GM19395 (cell line): ENCODE measurements around the gene FANK1.
"Not testable (repeated sequence)": the region's sequence is repeated elsewhere in the genome, so short reads cannot be mapped to it uniquely, and the experiment has no call there.

ENCODE experiments used
- ATAC-seq: cut with Tn5 transposase; IDR thresholded peaks from one replicate; pipeline ENCODE4 v1.9.1; 2021; ENCODE audit warnings: mild to moderate bottlenecking, moderate library complexity; ENCODE audit not compliant: unreplicated experiment

Gene FANK1

DNA sequence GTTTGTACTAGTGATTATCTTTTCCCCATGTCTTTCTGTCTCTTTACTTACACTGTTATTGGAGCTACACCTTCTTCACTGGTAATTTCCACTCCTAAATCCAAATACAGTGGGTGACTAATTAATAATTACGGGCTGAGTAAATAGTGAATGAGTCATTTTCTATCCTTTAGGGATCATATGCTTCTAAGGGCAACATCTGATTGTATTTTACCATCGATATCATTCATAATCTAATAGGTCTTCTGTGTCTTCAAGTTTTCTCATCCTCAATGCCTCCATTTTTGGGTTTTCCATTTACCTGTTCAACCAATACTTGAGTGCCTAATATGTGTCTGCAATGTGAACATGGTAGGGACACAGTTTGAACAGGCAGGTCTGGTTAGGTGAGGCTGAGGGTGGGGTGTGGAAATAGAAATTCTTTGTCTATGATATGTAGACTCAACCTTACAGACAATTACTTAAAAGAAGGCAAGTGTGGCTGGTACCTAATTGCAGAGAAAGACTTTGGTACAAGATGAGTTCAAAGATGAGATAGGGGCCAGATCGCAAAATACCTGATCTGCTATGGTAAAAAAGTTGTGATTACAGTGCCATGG is 9.4 kb upstream of the FANK1 start:
- no peak for ATAC-seq

DNA sequence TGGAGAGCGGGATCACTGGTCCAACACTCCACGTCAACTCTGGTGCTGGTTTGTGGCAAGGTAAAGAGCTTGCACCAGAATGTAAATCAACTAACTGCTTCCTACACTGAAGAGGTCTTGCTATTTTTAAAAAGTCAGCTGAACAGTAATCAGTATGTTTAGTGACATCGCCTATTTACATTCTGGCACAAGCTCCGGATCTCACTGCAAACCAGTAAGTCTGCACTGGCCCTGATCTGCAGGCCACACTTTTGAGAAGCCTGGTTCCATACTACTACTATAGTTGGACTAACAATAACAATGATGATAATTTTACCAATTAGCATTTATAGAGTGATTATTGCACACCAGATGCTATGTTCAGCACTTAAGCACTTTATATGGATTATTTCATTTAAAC is 6.9 kb upstream of the FANK1 start:
- ATAC-seq = not testable (repeated sequence)

DNA sequence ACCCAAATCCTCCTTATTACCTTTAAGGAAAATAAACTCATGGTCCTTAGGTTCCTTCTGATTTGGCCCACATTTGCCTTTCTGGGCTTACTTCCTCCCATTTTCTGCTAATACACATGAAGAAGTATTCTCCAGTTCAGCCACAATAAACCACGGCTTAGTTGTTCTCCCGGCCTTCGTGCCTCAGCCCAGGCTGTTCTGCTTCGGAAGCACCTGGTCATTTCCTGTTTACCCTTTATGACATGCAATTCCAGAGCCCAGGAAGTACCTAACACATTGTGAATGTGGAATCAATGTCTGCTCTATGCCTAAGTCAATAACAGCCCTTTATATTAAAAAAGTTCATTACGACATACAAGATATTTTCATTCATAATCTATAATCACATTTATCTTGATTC is 4.0 kb upstream of the FANK1 start:
- not testable (repeated sequence) for ATAC-seq

DNA sequence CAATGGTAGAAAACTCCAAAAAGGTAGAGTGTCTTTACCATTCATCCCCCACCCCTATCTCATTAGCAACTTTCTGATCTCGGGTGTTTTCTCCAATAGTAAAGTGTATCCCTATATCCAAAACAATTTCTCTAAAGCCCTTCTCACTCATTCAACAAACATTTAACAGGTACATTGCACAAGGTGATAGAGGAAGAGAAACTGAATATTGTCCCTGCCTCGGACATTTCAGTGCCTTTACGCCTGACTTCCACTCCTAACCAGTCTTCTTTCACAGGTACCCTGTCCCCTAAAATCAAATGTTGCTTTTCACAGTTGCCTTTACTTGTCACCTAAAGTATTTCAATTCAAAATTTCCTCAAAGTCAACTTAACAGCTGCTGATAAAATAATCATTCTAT is 2.2 kb upstream of the FANK1 start:
- not testable (repeated sequence) for ATAC-seq

DNA sequence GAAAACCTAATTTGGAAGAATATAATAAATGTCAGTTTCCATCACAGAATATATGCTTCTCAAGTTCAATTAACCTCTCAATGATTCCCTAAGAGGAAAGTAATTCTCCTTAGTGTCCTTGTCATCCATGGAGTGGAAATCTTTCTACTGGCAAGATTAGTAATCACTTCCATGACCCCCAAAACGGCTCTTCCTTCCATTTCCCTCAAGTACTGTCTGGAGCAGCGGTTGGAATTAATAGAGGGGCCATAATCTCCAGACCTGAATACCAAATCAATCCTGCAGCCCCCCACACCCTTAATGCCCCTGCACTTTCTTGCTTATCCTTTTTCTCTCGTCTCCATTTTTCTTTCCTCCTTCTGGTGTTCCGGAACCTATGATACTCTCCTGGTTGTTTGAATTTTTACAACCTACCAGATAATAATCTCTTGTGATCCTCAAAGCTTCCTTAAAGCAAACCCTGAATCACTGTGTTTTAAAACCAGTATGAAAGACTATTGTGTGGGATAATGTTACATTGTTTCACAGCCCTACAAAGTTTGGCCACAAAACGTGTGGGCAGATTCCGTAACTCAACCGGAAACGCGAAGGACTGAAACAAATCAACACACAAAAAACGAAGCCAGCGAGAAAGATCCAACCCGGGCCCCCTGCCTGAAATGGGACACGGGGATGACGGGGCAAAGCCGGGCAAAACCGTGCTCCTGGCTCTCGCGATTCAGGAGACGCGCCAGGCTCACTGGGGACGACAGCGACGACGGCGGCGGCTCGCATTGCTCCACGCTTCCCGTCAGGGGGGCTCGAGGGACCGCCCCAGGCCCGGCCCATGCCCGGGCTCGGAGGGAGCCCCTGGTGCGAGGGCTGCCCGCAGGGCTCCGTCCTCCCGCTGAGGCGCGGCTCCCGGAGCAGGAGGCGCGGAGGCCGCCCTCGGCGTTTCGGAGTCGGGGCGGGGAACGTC is 955 bp upstream of the FANK1 start:
- peak; percentile 63 for ATAC-seq

DNA sequence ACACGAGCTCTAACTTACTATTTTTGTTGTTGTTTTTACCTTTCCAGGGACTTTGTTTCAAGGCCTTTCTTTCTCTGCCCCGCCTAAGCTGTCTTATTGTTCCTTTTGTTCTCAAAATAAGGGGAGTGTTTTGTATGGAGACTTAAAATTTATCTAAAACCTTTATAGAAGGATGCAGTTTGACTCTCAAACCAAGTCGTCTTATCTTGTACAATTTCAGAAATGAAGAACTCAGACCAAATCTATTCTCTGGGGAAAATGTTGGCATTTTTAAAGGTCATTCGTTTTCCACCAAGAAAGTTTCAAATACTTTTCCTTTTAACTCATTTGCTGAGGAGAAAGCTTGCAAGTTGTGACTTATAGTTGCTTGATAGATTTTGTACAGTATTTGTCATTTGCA is 953 bp downstream of the FANK1 start:
- not testable (repeated sequence) for ATAC-seq

DNA sequence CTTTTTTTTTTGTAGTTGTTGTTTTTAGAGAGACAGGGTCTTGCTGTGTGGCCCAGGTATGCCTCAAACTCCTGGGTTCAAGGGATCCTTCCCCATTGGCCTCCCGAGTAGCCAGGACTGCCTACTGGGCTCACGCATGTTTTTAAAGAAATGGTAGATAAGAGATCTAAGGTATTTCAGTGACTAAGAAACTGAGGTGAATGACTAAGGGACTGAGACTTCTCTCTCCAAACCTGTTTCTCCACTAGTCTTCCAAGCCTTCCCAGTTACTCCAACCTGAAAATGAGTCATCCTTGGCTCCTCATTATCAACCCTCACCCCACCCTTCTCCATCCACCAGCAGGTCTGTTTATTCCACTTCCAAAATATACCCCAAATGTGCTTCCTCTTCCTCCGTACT is 4.6 kb downstream of the FANK1 start:
- ATAC-seq = not testable (repeated sequence)

DNA sequence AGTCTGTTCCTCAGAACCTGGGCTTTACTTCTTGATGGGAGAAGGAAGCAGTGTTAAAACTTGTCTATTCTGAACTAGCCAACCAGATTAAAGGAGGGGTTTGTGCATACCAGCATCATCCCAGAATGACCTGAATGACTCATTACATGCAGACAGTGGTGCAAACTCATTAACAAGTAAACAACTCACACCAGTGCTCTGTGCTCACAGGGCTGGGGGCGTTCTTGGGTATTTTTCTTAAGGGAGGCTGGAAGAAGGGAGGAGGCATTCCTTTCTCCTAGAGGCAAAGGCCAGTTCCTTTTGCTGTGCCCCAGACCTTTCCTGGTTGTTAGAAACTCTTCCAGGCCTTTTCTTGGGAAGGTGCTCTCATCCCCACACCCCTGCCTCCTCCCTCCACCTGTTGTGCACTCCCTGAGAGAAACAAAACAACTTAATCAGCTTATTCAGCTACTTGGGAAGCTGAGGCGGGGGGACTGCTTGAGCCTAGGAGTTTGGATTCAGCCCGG is 6.8 kb downstream of the FANK1 start:
- not testable (repeated sequence) for ATAC-seq

DNA sequence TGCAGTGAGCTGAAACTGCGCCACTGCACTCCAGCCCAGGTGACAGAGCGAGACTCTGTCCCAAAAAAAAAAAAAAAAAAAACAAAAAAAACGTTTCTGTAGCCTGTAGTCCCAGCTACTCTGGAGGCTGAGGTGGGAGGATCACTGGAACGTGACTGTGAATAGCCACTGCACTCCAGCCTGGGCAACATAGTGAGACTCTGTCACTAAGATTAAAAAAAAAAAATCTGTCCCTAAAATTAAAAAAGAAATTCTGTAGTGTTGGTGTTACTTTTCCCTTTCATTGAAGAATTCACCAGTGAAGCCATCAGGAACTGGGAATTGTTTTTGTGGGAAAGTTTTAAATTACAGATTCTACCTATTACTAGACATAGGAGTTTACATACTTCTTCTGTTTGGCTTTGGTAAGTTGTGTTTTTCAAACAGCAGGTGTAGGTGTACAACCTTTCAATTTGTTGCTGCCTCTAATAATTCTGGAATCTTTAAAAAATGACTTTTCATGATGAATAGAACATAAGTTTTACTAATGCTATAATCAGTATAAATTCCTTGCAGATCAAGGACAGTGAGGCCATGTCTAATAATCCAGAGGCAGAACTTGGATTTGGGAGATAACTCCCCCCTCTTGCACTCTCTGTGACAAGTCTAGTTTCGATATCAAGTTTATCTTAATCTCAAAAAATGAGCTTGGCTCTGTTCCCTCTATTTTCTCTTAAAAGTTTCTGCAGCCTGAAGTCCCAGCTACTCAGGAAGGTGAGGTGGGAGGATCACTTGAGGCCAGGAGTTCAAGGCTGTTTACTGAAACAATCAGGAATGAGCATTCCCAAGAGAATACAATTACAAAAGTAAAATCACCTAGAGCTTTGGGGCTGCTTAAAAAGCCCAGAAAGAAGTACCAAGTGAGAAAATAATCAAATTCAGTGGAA is 9.0 kb downstream of the FANK1 start:
- ATAC-seq = not testable (repeated sequence)

DNA sequence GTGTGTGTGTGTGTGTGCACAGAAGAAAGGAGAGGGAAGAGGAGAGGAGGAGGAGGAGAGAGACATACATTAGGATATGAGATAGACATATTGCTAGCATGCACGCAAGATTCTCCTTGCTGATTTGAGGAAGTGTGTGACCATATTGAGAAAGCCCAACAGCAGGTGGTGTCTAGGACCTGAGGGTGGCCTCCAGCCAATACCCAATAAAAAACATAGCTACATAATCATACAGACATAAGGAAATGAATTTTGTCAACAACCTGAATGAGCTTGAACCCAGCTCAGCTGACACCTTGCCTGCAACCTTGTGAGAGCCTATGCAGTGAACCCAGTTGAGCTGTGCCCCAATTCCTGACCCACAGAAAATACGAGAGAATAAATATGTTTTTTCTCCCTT is 11.2 kb downstream of the FANK1 start:
- ATAC-seq = not testable (repeated sequence)

DNA sequence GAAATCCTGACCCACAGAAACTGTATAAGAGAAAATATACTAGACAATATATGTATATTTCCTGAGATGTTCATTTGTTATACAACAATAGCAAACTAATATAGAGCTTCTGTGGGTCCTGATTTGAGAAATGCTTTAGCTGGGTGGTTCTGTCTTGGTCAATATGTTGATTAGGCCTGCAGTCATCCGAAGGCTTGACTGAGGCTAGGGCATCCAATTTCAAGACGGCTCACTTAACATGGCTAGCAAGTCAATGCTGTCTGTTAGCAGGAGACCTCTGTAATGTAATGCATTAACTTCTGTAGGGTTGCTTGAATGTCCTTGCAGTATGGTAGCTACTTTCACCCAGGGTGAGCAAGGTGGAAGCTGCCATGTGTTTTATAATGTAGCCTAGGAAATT is 12.4 kb downstream of the FANK1 start:
- not testable (repeated sequence) for ATAC-seq

DNA sequence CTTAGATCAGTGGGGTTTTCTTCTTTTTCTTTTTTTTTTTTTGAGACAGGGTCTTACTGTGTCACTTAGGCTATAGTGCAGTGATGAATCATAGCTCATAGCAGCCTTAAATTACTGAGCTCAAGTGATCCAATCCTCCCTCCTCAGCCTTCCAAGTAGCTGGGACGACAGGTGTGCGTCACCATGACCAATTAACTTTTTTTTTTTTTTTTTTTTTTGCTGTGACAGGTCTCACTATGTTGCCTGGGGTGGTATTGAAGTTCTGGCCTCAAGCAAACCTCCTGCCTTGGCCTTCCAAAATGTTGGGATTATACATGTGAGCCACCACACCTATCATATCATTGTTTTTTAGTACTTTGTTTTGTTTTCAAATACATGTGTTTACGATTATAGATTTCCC is 13.1 kb downstream of the FANK1 start:
- not testable (repeated sequence) for ATAC-seq

DNA sequence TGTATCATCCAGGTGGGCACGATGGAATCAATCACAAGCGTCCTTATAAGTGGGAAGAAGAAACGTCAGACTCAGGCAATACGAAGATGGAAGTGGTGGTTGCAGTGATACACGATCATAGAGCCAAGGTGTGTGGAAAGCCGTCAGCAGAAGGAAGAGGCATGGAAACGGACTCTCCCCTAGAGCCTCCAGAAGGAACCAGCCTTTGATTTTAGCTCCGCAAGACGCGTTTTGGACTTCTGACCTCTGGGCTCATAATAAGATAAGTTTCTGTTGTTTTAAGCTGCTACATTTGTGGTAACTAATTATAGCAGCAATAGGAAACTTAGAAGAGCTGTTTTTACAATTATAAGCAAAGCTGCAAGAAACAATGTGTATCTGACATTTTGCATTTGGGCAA is 14.8 kb downstream of the FANK1 start:
- no peak for ATAC-seq

DNA sequence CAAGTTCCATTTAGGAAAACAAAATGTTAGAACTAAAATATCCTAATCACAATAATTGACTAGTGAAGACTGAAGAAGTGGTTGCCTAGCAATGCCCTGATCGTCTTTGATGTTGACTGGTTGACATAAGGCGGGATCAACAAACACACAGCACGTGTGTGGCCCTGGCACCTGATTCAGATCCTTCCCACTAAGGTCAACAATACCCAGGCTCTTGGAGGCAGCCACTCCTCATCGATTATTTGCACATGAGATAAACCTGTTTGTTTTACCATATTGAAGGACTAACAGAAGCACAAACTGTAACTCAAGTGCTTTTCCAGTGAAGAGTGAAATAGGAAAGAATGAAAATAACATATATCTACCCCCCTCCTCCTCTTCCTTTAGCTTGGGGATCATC is 15.6 kb downstream of the FANK1 start:
- ATAC-seq = no peak

DNA sequence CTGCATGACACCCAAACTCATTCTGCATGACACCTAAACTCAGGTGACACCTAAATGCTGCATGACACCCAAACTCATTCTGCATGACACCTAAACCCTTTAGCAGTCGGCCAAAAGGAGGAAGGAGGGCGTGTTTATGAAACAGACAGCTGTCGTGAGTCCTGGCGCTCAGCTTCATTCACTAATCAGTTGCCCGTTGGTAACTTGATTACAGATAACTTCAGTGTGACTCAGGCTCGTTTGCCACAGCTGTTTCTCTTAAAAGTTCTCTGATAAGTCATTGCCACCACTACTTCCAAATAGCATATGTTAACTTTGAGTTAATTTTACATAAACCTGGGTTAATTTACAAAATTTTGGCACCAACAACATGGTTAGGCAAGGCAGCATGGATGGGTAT is 16.9 kb downstream of the FANK1 start:
- not testable (repeated sequence) for ATAC-seq

DNA sequence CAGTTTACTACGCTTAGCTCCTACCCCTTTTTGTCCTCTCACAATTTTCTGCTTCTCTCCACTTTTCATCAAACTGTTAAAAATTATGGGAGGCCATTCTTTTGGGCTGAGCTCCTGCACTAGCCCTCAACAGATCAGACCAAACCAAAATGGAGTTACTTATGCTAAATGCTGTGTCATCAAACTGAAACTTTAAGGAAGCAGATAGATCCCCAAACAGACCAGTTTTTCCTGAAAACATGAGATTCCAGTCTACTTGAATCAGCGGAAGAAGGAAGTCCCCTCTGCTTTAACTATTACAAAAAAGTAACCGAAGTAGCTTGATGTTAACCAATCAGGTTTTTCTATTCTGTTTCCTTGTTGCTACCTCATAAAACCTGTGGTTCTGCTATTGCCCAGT is 20.6 kb downstream of the FANK1 start:
- no peak for ATAC-seq

DNA sequence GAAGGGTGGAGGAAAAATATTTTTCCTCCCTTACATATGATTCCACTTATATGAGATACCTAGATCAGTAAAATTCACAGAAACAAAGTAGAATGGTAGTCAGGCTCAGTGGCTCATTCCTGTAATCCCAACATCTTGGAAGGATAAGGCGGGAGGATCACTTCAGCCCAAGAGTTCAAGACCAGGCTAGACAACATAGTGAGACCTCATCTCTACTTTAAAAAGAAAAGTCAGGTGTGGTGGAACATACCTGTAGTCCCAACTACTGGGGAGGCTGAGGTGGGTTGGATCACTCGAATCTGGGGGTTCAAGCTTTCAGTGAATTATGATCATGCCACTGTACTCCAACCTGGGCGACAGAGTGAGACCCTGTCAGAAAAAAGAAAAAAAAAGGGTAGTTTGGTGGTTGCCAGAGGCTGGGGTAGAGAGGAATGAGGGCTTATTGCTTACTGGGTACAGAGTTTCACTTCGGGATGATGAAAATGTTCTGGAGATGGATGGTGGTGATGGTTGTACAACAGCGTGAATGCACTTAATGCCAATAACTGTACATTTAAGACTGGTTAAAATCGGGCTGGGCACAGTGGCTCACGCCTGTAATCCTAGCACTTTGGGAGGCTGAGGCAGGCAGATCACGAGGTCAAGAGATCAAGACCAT is 21.5 kb downstream of the FANK1 start:
- not testable (repeated sequence) for ATAC-seq

DNA sequence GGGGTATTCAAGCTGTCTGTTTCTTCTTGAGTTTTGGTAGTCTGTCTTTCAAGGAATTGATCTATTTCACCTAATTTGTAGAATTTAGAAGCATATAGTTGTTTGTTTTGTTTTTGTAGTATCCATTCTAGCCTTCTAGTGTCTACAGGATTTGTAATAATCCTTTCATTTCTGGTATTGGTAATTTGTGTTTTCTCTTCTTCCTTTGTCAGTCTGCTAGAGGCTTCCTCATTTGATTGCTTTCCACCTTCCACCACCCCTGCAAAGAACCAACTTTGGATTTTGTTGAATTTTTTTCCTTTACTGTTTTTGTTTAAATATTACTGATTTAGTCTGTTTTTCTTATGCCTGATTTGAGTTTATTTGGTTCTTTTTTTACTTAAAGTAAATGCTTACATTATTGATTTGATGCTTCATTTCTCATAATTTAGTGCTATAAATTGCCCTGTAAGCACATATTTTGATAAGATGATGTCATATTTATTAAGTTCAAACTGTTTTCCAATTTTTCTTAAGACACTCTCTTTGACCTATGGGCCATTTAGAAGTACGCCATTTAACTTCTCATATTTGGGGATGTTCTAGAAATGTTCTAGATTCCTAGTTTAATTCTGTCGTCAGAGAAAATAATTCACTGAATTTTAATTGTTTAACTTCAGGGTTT is 25.4 kb downstream of the FANK1 start:
- not testable (repeated sequence) for ATAC-seq

DNA sequence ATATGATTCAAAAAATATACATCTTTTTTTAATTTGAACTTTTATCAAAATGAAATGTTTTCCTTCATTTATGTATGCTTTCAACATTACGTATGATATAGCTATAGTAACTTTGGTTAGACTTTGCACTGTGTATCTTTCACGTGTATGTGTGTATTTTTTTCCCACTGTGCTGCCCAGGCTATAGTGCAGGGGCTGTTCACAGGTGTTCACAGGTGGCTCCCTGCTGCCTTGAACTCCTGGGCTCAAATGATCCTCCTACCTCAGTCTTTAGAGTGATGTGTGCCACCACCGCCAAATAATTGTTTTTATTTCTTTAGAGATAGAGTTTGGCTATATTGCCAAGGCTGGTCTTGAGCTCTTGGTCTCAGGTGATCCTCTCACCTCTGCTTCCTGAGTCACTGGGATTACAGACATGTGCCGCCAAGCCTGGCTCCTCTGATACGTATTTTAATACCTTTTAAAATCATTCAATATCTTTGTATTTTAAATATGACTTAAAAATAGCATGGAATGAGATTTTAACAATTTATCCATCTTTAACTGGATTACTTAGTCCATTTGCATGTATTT is 29.0 kb downstream of the FANK1 start:
- no peak for ATAC-seq

DNA sequence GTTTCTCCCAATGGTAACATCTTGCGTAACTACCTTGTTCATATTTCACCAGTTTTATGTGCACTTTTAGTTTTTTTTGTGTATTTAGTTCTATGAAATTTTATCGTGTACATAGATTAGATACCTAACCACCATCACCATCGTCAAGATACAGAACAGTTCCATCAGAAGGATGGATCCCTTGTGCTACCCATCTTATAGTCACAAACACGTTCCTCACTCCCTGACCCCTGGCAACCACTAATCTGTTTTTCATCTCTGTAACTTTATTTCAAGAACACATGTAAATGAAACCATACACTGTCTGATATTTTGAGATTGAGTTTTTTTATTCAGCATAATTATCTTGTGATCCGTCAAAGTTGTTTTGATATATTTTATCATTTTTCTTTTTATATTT is 29.9 kb downstream of the FANK1 start:
- no peak for ATAC-seq
